ENCODE measurements around the gene SFI1.

GRCh38 chr22:31477329-31477728 lies 19.0 kb upstream of the SFI1 start:
- no peak for TF ChIP-seq TCF7L2 (IDR thresholded peaks at IDR 0.05; ENCODE audit: borderline replicate concordance, extremely low read depth, insufficient read depth, insufficient read length)
- no peak for TF ChIP-seq REST (IDR thresholded peaks at IDR 0.05; ENCODE audit: low read depth)
- no peak for TF ChIP-seq EZH2 (IDR thresholded peaks at IDR 0.05)
- no peak for TF ChIP-seq EGR1 (IDR thresholded peaks at IDR 0.05; ENCODE audit: low read depth)
- TF ChIP-seq CTCF (IDR thresholded peaks at IDR 0.05 in 2 of 3, conservative IDR thresholded peaks at IDR 0.05 in 1 of 3; ENCODE audit: borderline replicate concordance in 1 of 3, insufficient read depth in 1 of 3, low read depth in 2 of 3, low read length in 2 of 3): no peak
- no peak for TF ChIP-seq POLR2A (IDR thresholded peaks at IDR 0.05; ENCODE audit: borderline replicate concordance, extremely low read depth, insufficient read depth, insufficient read length)
- TF ChIP-seq EZH2phosphoT487 (IDR thresholded peaks at IDR 0.05; ENCODE audit: borderline replicate concordance): no peak
- TF ChIP-seq CEBPB (IDR thresholded peaks at IDR 0.05; ENCODE audit: low read depth): no peak
- no peak for TF ChIP-seq CBX3 (IDR thresholded peaks at IDR 0.05; ENCODE audit: low read depth)
- TF ChIP-seq ATF3 (IDR thresholded peaks at IDR 0.05): no peak
- TF ChIP-seq ZFX (IDR thresholded peaks at IDR 0.05): no peak
- no peak for TF ChIP-seq MAX (IDR thresholded peaks at IDR 0.05)
- no peak for TF ChIP-seq ZBTB33 (IDR thresholded peaks at IDR 0.05; ENCODE audit: extremely low read depth, insufficient replicate concordance, low read length)

All from HCT116 (cell line).